ENCODE measurements around the gene VSTM4.

Gene VSTM4

DNA sequence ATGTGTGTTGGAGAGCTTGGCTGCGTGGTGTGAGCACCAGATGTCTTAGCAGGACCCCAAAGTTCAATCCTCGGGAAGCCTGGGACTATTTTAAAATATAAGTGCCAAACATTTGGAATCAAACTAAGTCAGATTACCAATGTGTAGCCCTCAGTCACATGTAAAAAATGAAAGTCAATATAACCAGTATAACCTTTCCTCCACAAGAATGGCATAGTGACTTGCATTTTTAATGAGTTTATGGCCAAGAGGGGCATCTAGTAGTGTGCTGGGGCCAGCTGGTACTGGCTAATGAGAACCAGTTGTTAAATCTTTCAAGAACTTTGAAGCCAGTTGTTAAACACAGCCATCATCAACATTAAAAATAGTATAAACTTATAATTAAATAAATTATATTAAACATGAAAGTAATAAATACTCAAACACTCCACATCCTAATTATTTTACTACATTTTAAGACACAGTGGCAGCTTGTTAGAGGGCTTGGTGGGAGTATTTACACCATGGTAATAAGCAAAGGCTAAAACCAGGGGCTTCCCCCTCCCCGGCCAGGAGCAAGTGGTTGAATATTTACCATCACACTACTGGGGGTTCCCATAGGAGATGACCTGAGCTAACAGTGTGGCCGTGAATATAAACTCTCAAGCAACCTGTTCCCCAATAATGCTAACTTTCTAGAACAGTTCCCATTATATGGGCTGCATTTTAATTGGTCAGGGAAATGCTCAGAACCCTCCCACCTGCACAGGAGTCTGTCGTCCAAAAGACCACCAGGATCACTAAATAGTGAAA lies 26.4 kb upstream of the VSTM4 start:
- no peak for DNase-seq

DNA sequence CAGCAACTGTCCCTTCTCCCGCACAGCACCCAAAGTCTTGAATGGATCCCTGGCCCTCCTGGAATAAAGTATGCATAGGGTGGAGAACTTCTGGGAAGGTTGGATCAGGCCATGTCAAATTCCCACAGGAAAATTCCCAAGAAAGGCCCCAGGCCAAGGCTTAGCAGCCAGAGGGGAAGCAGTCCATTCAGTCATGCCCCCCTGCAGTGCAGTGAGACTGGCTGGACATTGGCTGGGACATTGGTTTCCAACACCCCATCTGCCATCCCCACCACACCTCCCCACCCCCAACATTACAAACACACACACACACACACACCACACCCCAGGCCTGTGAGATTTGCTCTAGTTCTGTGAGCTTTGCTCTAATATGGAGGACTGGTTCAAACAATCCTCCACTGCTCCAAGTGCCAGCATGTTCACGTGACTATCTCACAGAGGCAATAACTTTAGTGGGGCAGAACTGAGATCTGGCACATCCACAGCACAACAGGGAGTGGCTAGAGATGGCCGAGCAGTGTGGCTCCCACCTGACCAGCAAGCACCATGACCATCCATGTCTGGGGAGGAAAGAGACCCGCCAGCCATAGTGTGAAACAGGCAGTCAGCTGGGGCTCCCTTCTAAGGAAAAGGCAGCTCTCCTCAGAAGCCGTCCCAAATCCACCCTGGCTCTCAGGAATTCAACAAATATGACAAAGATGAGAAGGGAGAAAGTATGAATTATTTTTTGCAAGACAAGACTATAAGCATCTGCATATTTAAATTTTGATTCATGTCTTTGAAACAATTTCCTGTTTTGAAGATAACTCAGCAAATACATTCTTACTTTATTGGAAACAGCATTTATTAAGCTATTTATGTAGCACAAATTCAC lies 25.2 kb upstream of the VSTM4 start:
- no peak for DNase-seq

DNA sequence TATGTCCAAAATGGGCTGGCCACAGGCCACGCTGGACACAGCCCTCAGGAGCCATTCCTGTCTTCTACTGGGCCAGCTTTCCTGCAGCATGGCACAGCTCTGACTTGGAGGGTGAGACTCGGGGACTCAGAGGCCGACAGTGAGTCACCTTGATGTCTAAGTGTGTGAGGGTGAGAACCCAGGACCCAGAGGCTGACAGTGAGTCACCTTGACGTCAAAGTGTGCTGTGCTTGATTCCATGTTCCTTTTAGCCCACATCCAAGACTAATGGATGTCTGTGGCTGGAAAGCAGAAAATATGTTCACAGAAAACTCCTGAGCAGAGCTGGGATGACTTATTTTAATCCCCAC lies 24.5 kb upstream of the VSTM4 start:
- DNase-seq: no peak

DNA sequence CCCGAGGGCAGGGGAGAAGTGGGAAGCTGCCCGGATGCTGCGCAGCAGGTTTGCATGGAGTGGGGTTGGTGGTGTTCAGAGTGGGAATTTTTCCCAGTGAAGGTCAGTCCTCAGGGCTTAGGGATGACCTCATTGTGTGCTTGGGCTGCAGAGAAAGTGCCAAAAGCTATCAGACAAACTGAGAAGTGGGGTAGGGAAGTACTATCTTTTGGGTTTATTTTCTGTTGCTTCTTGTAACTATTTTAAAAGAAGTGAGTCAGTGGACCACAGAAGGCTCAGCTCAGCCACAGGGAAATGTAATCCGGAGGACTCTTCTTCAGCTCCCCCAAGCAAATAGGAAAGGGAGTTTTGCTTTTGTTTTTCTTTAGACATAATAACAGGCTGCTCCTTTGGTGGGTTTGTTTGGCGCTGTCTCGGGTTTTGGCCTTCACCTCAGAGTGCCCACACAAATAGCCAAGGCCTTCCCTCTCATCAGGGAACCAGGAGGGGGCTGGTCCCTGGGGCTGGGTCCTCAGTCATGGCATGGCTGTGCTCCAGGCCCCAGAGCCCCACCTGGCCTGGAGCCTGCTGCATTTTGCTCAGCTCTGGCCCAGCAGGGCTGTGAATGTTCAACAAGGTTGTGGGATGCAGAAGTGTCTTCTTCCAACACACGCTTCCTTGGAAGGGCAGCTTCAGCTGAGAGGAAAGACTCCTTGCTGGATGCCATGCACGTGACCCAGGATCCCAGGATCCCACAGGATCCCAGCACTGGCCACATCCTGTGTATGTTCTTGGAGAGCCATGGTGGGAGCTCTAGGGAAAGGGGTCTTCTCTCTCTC lies 23.9 kb upstream of the VSTM4 start:
- DNase-seq: no peak

DNA sequence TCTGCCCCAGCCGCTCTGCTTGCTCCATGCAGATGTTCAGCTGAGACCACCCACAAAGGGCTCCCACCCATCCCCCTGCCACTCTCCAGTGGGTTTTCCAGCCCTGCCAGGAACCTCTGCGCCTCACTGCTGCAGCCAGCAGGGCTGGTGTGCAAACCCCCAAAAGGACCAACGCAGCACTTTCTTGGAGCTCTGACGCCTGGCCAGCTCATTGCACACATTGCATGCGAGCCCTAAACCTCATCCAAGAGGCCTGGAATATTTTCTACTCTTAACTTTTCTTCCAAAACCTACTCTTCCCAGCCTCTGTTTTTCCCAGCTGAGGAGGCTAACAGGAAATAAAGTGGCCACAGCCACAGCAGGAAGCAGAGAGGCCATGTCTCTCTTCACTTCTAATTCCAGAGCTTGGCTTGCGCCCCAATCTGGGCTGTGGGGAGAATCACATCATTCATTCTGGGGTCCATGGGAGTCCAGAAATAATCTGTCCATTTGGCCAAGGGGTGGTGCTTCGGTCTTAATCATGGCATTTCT lies 23.1 kb upstream of the VSTM4 start:
- DNase-seq: no peak

DNA sequence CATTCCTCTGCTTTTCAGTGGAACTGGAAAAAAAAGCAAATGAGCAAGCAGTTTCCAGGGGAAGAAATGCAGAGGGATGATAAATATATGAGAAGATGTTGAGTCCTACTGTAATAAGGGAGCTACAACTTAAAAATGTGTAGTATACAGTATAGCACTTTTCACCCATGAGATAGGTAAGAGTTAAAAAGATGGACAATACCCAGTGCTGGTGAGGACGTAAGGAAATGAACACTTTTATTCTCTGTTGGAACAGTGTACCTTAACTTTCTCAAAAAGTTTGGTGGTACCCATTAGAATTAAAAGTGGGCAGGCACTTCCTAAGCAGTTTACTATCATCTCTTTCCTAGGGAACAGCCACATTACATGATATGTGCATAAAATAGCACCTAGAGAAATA lies 21.2 kb upstream of the VSTM4 start:
- no peak for DNase-seq

DNA sequence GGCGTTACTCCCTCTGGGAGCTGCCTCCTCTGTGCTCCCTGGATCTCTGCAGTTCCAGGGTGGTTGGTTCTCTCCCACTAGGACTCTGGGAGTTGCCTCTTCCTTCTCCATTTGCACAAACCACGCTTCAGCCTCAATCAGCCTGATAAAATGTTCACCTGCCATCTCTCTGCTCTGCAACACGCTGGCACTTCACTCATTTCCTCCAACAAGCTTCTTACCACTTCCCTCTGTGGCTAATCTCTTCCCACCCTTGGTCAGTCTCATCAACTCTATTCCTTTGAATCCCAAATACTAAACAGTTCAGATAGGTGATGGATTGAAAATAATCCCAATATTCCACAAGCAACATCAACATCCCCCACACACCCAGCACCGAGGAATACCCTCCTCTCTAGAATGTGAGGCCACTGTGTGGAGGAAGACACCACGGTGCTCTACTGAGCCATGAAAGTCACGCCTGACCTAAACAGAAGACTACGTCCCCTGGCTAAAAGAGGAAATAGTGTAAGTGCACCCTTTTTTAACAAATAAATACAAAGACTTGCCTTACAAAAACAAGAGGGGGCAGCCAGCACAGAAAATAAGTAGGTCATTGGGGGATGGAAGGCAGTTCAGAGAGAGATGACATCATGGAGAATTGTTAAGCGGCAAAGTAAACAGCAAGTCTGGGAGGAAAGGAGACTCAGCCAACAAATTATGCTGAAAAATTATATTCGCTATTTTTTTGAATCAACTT lies 20.4 kb upstream of the VSTM4 start:
- no peak for DNase-seq

DNA sequence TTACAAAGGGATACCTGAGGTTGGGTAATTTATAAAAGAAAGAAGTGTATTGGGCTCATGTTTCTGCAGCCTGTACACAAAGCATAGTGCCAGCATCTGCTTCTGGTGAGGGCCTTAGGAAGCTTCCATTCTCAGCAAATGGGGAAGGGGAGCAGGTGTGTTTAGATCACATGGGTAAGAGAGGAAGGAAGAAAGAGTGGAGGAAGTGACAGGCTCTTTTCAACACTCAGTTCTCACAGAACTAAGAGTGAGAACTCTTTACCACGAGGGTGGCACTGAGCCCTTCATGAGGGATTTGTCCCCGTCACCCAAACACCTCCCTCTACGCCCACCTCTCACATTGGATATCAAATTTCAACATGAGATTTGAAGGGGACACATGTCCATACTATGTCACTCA lies 19.0 kb upstream of the VSTM4 start:
- no peak for DNase-seq

DNA sequence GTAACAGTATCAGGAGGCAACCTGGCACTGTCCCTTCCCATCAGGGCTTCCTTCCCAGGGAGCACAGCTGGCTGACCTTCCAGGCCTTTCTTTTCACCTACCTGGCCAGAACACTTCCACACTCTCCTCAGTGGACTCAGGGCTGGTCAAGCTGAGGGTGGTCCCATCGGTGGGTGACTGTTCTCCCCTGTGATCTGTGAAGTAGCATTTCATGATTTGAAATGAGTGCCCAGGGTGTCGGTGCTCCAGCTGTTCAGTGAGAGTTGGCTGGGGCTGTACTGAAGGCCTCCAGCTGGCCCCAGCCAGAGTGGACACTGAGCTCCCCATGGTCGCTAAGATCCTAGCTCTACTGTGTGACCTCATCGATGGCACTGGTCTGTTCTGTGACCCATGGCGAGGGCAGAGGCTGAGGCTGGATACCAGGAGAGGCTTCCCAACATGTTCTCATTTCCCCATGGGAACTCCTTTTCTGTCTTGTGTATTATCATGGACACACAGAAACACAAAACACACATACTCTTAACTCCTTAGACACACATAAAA lies 18.5 kb upstream of the VSTM4 start, which contains the start of gene FAM170B:
Gene FAM170B (minus strand): TSS at position 316 of the 543 bp plus-strand sequence. CDS start 103 bp downstream, at position 213.
- no peak for DNase-seq

DNA sequence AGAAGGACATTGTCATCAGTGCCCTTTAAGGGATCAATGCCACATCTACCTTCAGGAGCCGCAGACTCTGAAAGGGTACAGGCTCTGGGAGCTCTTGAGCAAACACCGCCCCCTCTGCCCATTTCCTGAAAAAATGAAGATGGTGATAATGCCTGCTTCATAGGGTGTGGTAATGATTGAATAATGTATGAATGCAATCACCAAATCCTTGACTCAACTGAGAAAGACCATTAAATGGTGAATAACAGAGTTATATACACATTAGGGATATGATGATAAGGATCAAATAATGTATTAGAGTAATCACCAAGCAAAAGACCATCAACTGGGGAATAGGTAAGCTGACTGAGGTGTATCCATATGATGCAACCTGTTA lies 17.0 kb upstream of the VSTM4 start:
- DNase-seq: no peak

DNA sequence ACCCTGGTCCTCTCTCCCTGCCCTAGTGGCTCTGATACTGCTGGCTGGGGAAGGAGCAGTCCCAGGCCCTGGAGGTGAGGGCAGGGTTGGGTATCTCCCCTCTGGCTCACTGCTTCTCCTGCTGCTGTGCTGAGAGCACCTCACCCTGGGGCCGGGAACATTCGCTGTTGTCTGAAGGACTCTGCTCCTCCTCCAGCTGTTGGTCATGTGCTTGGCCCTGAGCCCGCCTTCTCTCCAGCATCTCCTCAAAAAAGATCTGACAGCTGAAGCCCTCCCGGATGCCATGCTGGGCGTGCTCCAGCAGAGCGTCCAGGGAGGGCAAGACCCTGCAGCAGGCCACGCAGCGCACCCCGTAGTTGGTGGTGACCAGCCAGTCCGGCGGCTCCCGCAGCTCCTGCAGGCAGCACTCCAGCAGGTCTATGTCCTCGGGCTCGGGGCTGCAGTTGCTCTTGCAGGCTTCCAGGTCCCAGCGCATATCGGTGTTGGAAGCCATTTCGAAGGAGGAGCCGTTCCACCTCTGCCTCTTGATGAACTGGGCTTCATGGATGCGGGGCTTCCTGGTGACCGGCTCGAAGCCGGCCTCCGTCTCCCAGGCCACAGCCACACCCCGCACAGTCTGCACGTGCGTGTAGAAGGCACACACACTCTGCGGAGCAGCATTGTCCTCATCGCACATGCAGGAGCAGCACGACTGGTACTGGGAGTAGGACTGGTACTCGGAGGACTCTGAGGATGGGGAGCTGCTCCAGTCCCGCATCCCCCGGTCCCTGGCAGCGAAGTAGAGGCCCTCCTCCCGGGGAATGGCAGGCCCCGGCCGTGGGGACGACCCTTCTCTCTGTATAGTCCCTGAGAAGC lies 16.4 kb upstream of the VSTM4 start:
- no peak for DNase-seq

DNA sequence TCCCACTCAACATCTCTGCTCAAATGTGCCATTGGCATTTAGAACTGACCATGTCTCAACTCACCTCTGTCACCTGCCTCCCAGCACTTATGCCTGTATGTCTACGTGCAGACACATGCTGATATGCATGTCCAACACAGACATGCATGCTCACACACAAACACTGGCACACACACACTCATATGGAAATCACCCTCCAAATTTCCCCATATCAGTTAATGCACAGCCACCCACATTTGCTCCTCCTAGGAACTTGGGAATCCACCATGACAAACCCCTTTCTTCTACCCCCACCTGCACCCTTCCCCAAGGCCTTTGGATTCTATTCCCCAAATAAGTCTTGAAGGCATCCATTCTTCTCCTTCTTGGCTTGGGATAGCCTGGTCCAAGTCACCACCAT lies 14.1 kb upstream of the VSTM4 start:
- DNase-seq: no peak

DNA sequence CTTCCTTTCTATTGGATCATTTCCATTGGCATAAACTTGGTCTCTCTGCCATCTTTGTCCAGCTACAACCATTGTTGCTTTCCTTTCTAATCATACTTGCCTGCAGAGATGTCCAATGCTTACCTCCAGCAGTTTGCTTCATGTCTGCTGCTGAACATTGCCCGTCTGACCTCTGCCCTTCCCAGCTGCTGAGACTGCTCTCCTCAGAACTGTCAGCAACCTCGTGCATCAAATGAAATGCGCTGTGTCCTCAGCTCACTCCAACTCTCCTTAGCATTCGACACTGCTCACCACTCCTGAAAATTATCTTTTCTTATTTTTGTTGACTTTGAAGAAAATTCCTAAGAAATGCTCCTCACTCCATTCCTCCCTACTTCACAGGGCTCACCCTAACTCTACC lies 13.5 kb upstream of the VSTM4 start:
- DNase-seq: no peak

DNA sequence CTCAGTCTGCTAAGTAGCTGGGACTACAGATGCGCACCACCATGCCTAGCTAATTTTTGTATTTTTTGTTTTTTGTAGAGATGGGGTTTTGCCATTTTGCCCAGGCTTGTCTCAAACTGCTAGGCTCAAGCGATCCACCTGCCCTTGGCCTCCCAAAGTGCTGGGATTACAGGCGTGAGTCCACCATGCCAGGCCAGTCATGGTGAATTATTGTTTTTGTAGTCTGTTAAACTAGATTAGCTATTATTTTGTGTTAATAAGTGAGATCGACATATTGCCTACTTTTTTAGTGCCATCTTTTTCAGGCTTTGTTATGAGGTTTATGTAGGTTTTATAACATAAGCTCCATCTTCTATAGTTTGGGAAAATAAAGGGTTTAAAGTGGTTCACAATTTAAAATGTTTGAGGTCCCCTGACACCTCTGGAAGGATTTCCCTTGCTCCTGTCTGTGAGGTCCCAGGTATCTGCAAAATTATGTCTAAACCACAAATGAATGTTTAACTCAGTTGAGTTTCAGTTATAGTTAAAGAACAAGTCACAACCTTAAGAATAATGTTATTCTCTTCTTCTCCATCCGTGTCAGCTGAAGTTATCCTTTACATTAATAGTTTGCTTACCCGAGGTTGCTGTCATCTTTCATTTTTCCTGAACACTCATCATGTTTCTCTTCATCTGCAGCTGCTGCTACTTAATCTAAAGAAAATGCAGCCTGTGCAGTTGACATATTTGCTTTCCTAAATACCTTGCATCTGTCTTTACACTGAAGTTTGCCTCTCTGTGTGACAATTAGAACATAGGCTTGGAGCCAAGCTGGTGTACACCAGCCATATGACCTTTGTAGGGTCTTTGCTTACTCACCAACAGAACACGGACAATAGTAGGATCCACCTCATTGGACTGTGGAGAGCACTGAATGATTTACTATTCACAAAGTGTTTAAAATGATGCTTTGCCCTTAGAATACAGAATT lies 8.9 kb upstream of the VSTM4 start:
- DNase-seq: no peak

DNA sequence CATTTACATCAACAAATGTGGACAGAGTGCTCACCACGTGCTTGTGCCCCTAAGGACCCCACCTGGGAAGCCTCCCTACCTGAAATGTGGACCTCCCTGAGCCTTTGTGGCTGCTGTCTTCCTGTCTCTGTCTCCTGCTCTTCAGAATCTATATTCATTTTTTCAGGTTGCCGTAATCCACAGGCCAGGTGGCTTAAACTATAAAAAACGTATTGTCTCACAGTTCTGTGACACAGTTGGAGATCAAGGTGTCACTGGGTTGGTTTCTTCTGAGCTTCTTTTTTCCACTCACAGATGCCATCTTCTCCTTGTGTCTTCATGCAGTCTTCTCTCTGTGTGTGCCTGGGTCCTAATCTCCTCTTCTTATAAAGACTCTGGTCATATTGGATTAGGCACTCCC lies 5.6 kb upstream of the VSTM4 start:
- DNase-seq: no peak

DNA sequence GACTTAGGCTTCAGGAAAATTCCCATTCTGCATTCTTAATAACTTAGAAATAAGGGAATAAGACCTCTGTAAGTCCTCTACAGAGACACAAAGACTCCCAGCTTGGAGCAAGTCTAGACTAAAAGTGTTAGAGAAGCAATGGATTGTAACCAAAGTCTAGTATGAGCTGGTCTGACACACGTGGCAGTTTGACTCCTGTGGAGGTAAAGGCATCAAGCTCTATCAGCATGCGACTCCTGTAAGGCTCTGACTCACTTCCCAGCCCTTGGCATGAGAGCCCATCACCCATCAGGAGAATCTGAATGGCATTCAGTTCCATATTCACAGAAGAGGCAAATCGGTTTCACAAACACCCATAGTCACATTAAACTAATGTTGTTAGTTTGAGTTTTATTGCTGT lies 4.4 kb upstream of the VSTM4 start:
- no peak for DNase-seq

DNA sequence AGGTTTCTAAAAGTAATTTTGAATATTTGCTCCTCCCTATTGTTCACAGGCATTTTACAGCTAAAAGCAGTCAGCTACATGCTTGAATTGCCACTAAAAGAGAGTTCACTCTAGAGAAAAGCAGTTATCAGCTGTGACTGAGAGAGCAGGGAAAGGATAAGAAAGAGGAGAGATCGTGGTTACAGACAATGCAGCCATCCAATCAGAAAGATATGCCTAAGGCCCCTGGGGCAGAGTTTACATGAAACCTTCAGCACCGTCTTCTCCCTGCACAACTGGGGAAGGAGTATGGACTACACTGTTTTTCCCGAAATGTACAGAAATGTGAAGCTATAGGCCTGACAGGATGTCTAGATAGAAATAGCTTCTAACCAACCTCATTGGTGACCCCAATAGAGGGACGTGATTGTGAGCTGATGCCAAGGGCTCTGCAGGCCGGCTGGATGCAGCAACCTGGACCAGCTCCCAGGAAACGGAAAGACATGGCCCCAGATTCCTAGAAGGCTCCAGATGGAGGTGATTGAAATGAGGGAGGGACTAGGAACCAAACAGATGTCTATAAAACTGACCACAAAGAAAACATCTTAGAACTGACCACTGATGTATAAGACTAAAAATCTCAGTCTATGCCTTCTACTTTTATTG lies 3.2 kb upstream of the VSTM4 start:
- no peak for DNase-seq

DNA sequence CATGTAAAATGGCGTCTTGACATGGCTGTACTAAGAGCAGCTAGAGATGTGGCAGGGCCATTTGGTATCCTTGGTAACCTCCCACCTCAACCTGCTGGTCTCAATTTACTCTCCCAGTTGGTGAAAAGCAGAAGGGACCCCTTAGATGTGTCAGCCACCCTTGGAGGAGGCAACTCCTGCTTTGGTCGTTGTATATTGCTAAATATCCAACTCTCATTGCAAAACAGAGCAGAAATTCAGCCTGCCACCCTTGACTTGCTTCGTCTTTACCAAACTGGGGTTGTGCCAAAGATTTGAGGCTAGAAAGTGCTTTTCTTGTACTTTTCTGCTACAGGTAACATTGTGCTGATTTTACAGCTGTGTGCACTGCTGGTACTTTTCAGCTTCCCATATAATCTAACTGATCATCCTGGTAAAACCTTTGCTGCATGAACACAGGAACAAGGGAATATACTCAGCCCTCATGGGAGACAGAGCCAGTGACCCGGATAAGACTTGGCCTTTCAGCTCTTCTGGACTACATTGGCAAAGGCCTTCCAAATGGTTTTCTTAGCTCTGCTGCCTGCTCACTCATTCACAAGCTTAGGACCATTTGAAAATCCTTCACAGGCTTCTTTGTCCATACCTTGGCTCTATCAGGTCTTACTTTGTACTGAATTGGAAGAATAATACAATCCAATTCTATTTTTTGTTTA lies 2.2 kb upstream of the VSTM4 start:
- no peak for DNase-seq

All from amniotic stem cell (primary cell).